GM12878 (cell line): ENCODE results near the gene ATP10A. TPM values are rescaled to one million over a fixed set of nuclear protein-coding genes. Genes with fewer than 3 reads are reported as not detected.

ENCODE experiments used
- CEBPB ChIP-seq, 2 experiments: fragments of 150-350 bp in 1 of 2; IDR thresholded peaks; 2 replicates each; pipeline ENCODE4 v1.6.1; 2012 to 2014; ENCODE audit warnings: low read depth in 2 of 2, low read length in 2 of 2, borderline replicate concordance in 1 of 2, inconsistent platforms in 1 of 2
- IKZF2 ChIP-seq, 2 experiments: fragments of 450-650 bp; IDR thresholded peaks; 2 replicates each; pipeline ENCODE4 v1.6.1; 2017; ENCODE audit warnings: mild to moderate bottlenecking in 2 of 2, moderate library complexity in 2 of 2
- JUND ChIP-seq: IDR thresholded peaks from 2 replicates; pipeline ENCODE4 v1.6.1; 2012; ENCODE audit warnings: low read depth, mild to moderate bottlenecking, low read length, improper control_type of control experiment, moderate library complexity
- KAT2A ChIP-seq: conservative IDR thresholded peaks from 2 replicates; pipeline ENCODE4 v1.6.1; 2011; ENCODE audit warnings: low read depth, low read length; ENCODE audit not compliant: control insufficient read depth
- KLF5 ChIP-seq: fragments of 450-650 bp; IDR thresholded peaks from 2 replicates; pipeline ENCODE4 v1.6.1; 2014; ENCODE audit warnings: mild to moderate bottlenecking; ENCODE audit not compliant: partially characterized antibody
- MAX ChIP-seq: IDR thresholded peaks from 2 replicates; pipeline ENCODE4 v1.6.1; 2012; ENCODE audit warnings: low read depth, low read length, improper control_type of control experiment
- RCOR1 ChIP-seq: conservative IDR thresholded peaks from 2 replicates; pipeline ENCODE4 v1.6.1; 2012; ENCODE audit warnings: low read depth, low read length, improper control_type of control experiment
- TBL1XR1 ChIP-seq: IDR thresholded peaks from 2 replicates; pipeline ENCODE4 v1.6.1; 2012; ENCODE audit warnings: low read depth, low read length, improper control_type of control experiment
- ZNF384 ChIP-seq: IDR thresholded peaks from 2 replicates; pipeline ENCODE4 v1.6.1; 2012; ENCODE audit warnings: low read depth, mild to moderate bottlenecking, low read length, improper control_type of control experiment, borderline replicate concordance
- polyA plus RNA-seq, 11 experiments: library from polyadenylated mRNA; depleted of rRNA in 4 of 11; unstranded in 6 of 11; stranded (reverse) in 5 of 11; fragments of >200 nt; fragmentation: Nextera tagmentation in 4 of 11; fragmentation: Illumina TruSeq in 1 of 11; extraction: Ambion mirVana in 4 of 11; extraction: Trizol in 1 of 11; gene quantifications; 1 replicate in 1 of 11; 2 replicates in 10 of 11; pipeline versions ENCODE4 v1.2.1 to v1.2.3, GENCODE V29; 2011 to 2016; ENCODE audit warnings: inconsistent platforms in 2 of 11, missing spikeins in 2 of 11, low read depth in 1 of 11
- total RNA-seq, 4 experiments: library from RNA; depleted of rRNA in 3 of 4; stranded (reverse); fragments of >200 nt in 3 of 4; fragmentation: Illumina TruSeq in 1 of 4; extraction: Trizol in 1 of 4; gene quantifications; 2 replicates each; pipeline versions ENCODE4 v1.2.1 to v1.2.3, GENCODE V29; 2013 to 2021
- TF ChIP-seq, protein P1 (sequence below): IDR thresholded peaks from 2 replicates; pipeline ENCODE4 v1.6.1; 2012; ENCODE audit warnings: improper control_type of control experiment, low read depth, low read length; ENCODE audit not compliant: insufficient replicate concordance
- TF ChIP-seq, protein P2 (sequence below): IDR thresholded peaks from 2 replicates; pipeline ENCODE4 v1.6.1; 2011; ENCODE audit warnings: borderline replicate concordance, low read depth, mild to moderate bottlenecking, moderate library complexity, mixed read lengths, low read length; ENCODE audit not compliant: insufficient read depth; ENCODE audit errors: extremely low read length
- TF ChIP-seq, protein P3 (sequence below): IDR thresholded peaks from 2 replicates; pipeline ENCODE4 v1.6.1; 2011; ENCODE audit warnings: low read depth, mild to moderate bottlenecking, low read length, moderate library complexity, borderline replicate concordance; ENCODE audit errors: extremely low read depth

ATP10A gene
- total and polyA plus RNA-seq, 10 of the 15 experiments (the other 5 are each of a cell fraction or from before 2014, with no cell fraction given) = 0.04 to 1.5 (median 0.31) TPM; not detected in 2

- TF ChIP-seq, protein P1, sequence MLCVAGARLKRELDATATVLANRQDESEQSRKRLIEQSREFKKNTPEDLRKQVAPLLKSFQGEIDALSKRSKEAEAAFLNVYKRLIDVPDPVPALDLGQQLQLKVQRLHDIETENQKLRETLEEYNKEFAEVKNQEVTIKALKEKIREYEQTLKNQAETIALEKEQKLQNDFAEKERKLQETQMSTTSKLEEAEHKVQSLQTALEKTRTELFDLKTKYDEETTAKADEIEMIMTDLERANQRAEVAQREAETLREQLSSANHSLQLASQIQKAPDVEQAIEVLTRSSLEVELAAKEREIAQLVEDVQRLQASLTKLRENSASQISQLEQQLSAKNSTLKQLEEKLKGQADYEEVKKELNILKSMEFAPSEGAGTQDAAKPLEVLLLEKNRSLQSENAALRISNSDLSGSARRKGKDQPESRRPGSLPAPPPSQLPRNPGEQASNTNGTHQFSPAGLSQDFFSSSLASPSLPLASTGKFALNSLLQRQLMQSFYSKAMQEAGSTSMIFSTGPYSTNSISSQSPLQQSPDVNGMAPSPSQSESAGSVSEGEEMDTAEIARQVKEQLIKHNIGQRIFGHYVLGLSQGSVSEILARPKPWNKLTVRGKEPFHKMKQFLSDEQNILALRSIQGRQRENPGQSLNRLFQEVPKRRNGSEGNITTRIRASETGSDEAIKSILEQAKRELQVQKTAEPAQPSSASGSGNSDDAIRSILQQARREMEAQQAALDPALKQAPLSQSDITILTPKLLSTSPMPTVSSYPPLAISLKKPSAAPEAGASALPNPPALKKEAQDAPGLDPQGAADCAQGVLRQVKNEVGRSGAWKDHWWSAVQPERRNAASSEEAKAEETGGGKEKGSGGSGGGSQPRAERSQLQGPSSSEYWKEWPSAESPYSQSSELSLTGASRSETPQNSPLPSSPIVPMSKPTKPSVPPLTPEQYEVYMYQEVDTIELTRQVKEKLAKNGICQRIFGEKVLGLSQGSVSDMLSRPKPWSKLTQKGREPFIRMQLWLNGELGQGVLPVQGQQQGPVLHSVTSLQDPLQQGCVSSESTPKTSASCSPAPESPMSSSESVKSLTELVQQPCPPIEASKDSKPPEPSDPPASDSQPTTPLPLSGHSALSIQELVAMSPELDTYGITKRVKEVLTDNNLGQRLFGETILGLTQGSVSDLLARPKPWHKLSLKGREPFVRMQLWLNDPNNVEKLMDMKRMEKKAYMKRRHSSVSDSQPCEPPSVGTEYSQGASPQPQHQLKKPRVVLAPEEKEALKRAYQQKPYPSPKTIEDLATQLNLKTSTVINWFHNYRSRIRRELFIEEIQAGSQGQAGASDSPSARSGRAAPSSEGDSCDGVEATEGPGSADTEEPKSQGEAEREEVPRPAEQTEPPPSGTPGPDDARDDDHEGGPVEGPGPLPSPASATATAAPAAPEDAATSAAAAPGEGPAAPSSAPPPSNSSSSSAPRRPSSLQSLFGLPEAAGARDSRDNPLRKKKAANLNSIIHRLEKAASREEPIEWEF = no peak
- TF ChIP-seq, protein P2, sequence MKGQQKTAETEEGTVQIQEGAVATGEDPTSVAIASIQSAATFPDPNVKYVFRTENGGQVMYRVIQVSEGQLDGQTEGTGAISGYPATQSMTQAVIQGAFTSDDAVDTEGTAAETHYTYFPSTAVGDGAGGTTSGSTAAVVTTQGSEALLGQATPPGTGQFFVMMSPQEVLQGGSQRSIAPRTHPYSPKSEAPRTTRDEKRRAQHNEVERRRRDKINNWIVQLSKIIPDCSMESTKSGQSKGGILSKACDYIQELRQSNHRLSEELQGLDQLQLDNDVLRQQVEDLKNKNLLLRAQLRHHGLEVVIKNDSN = no peak
- TF ChIP-seq CEBPB (IDR thresholded peaks at IDR 0.05; ENCODE audit: borderline replicate concordance in 1 of 2, low read depth in 2 of 2, low read length in 2 of 2) = no peak
- no peak for TF ChIP-seq ZNF384
- TF ChIP-seq, protein P3, sequence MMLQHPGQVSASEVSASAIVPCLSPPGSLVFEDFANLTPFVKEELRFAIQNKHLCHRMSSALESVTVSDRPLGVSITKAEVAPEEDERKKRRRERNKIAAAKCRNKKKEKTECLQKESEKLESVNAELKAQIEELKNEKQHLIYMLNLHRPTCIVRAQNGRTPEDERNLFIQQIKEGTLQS = no peak
- no peak for TF ChIP-seq KAT2A
- no peak for TF ChIP-seq RCOR1
- TF ChIP-seq MAX = no peak
- no peak for TF ChIP-seq IKZF2 (IDR thresholded peaks at IDR 0.05)
- no peak for TF ChIP-seq JUND
- TF ChIP-seq TBL1XR1 = no peak
- TF ChIP-seq KLF5 = no peak
Observed at GRCh38 chr15:25852027-25852426, 11.1 kb downstream of the ATP10A start (continued).
